Pancreas (tissue), 10 donors: ENCODE measurements around the gene MDH1. TPM values are rescaled to one million over a fixed set of nuclear protein-coding genes. Genes with fewer than 3 reads are reported as not detected.

ENCODE experiments used
- ATAC-seq, 4 donors: fragments of 200-7000 bp; cut with Tn5 transposase; one replicate each; pipeline versions ENCODE4 v1.8.0 to v1.9.1; 2020; ENCODE audit warnings: mild to moderate bottlenecking in 4 of 4, moderate library complexity in 4 of 4
- DNase-seq, 6 donors: peaks; one replicate each; pipeline ENCODE4 v3.0.0-alpha.2; 2020
- FAIRE-seq: peaks from 2 replicates; lab custom pipeline; 2012; peaks lifted over from hg19 to GRCh38; lab: Jason Lieb, UNC
- H3K27ac ChIP-seq, 4 donors: fragments of 200-600 bp; sonication (generic); 1 replicate in 3 of 4; 2 replicates in 1 of 4; pipeline versions ENCODE4 v1.5.0 to v1.8.0; 2020
- H3K27me3 ChIP-seq, 4 donors: fragments of 200-600 bp; one replicate each; pipeline ENCODE4 v1.8.0; 2021
- H3K36me3 ChIP-seq, 3 donors: fragments of 200-600 bp; sonication (generic) in 1 of 3; one replicate each; pipeline versions ENCODE4 v1.5.0 to v1.8.0; 2020 to 2021
- H3K4me1 ChIP-seq, 3 donors: fragments of 200-600 bp; one replicate each; pipeline ENCODE4 v1.8.0; 2021
- H3K4me3 ChIP-seq, 4 donors: fragments of 200-600 bp; sonication (generic) in 2 of 4; one replicate each; pipeline versions ENCODE4 v1.5.0 to v1.8.0; 2020 to 2021
- H3K9me3 ChIP-seq, 4 donors: fragments of 200-600 bp; one replicate each; pipeline ENCODE4 v1.8.0; 2021
- WGBS, 2 donors: extraction: QIAGEN DNeasy Blood & Tissue Kit; methylation state at CpG; one replicate each; pipeline ENCODE4 v1.1.7; 2013; 5-methylcytosine and 5-hydroxymethylcytosine counted together
- intact Hi-C, 3 donors: fragments of 100-400 bp; cut with DNase I; formaldehyde crosslinking; loops; one replicate each; pipeline versions ENCODE4 v1.11.1 to v1.14.2; 2022
- polyA plus RNA-seq, 2 donors: library from polyadenylated mRNA; stranded (reverse); fragments of 200-250 nt; gene quantifications; one replicate each; pipeline ENCODE4 v1.2.3, GENCODE V29; 2013
- total RNA-seq, 6 donors: library from RNA; stranded (reverse); fragmentation: NEBNext Ultra II Directional in 4 of 6; extraction: Animal tissue kit (Norgen Biotek cat#: 25700) in 4 of 6; gene quantifications; one replicate each; pipeline versions ENCODE4 v1.2.1 to v1.2.4, GENCODE V29; 2021 to 2023
- TF ChIP-seq, protein P1 (sequence below), 4 donors: fragments of 200-600 bp; sonication (generic) in 3 of 4; IDR thresholded peaks; one replicate each; pipeline versions ENCODE4 v1.5.0 to v1.8.0; 2021; ENCODE audit warnings: antibody characterized with exemption in 4 of 4
- donor health status: healthy with polysubstance abuse.
- donor health status: DM: no; HTN: no; CAD: no; lungs with moderate emphysema.
- donor health status: DM: no; HTN: no; CAD: no.
- donor health status: control.
- donor health status: control.
- donor health status: Bipolar disorder and iron deficiency.
- donor health status: DM: yes; HTN: yes; CAD: no.
- donor health status: DM: no; HTN: no; CAD: no.
- donor health status: DM: no; HTN: no; CAD: no.
- donor health status: DM: yes; HTN: yes; CAD: no.

The MDH1 gene
- total and polyA plus RNA-seq, 8 donors: 35.4 to 104 (median 56.2) TPM

DNA sequence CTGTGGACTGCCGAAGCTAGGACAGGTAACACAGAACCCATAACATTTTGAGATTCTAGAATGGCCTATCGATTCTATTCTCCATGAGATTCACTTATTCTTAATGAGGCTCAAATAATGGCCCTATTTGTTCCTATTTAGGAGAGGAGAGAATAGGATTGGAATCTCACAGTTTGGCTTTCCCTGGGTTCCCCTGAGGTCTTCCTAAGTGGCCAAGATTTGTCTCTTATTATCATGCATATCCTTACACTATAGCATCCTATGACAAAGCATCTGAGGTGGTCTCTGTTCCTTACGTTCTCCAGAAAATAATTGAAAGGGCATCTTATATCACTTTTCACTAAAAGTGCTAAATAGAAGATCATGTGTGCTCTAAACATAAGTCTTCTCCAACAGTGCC lies 10.0 kb upstream of the MDH1 start:
- peaks cover 7 to 15% (median 11%) of the 10 kb centered on the region in 3 donors for H3K4me1 ChIP-seq
- H3K27ac ChIP-seq: no peak overlapping the region
- H3K27me3 ChIP-seq: no peaks in the 10 kb centered on the region
- WGBS, 2 donors: 94 to 98% methylated on average over 3 of the region's 3 CpGs
- H3K4me3 ChIP-seq: no peak overlapping the region
- DNase-seq: no peak
- TF ChIP-seq, protein P1, sequence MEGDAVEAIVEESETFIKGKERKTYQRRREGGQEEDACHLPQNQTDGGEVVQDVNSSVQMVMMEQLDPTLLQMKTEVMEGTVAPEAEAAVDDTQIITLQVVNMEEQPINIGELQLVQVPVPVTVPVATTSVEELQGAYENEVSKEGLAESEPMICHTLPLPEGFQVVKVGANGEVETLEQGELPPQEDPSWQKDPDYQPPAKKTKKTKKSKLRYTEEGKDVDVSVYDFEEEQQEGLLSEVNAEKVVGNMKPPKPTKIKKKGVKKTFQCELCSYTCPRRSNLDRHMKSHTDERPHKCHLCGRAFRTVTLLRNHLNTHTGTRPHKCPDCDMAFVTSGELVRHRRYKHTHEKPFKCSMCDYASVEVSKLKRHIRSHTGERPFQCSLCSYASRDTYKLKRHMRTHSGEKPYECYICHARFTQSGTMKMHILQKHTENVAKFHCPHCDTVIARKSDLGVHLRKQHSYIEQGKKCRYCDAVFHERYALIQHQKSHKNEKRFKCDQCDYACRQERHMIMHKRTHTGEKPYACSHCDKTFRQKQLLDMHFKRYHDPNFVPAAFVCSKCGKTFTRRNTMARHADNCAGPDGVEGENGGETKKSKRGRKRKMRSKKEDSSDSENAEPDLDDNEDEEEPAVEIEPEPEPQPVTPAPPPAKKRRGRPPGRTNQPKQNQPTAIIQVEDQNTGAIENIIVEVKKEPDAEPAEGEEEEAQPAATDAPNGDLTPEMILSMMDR (IDR thresholded peaks at IDR 0.05): no peak
- H3K36me3 ChIP-seq: no peaks in the 10 kb centered on the region
- no peak for ATAC-seq
- H3K9me3 ChIP-seq: no peaks in the 10 kb centered on the region
- FAIRE-seq: no peak
- intact Hi-C loops: no loop called here

- H3K36me3 ChIP-seq: no peaks in the 10 kb centered on the region
- ATAC-seq: peak in 1 of 4 donors; percentile 45
- no peak for FAIRE-seq
- H3K4me1 ChIP-seq: peaks cover 7 to 15% (median 11%) of the 10 kb centered on the region in 3 donors
- 49 to 51% methylated on average over 4 of the region's 4 CpGs for WGBS, 2 donors
- H3K27ac ChIP-seq: peak overlapping the region; percentile 24 to 81 (median 47)
- TF ChIP-seq, protein P1 (IDR thresholded peaks at IDR 0.05): no peak
- no peak for DNase-seq
- H3K4me3 ChIP-seq: peak overlapping the region in 1 of 4 donors; percentile 3
- intact Hi-C loops: no loop called here
- no peaks in the 10 kb centered on the region for H3K27me3 ChIP-seq
- H3K9me3 ChIP-seq: no peaks in the 10 kb centered on the region
Measured at GRCh38 chr2:63580651-63581297, 8.0 kb upstream of the MDH1 start.

- Histone ChIP-seq H3K4me3 (peak overlapping the region in 1 of 4 donors; percentile 3), H3K36me3 (no peaks in the 10 kb centered on the region), H3K4me1 (peaks cover 7 to 15% (median 11%) of the 10 kb centered on the region in 3 donors), H3K9me3 (no peaks in the 10 kb centered on the region), H3K27ac (peak overlapping the region; percentile 24 to 81 (median 55)), H3K27me3 (no peaks in the 10 kb centered on the region)
- ATAC-seq (peak; percentile 98 to 99 (median 99)), DNase-seq (peak in 4 of 6 donors; percentile 59 to 76 (median 70)), FAIRE-seq (no peak)
- TF ChIP-seq, protein P1 (IDR thresholded peaks at IDR 0.05): no peak
- WGBS, 2 donors: 33 to 40% methylated on average over 5 of the region's 5 CpGs
- intact Hi-C loops: no loop called here
Measured at GRCh38 chr2:63581298-63581961, 7.3 kb upstream of the MDH1 start.

DNA sequence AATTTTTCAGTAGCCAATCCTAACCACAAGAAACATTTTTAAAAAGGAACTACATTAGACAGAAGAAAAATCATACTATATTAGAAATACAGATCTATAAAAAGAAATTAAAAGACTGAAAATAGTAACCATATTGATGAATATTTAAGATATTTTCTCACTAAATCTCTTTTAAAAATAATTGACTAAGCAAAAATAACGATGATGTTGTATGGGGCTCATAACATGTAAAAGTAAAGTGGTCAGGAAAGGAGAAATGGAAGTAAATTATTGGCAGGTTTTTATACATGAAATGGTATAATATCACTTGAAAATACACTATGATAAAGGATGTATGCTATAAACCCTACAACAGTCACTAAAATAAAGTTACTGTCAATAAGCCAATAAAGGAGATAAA lies 5.9 kb upstream of the MDH1 start:
- no peaks in the 10 kb centered on the region for H3K9me3 ChIP-seq

More for the DNA sequence above, 5.9 kb upstream of the MDH1 start:
- FAIRE-seq (no peak), DNase-seq (no peak), ATAC-seq (no peak)
- H3K27me3 ChIP-seq: no peaks in the 10 kb centered on the region
- H3K27ac ChIP-seq: no peak overlapping the region
- TF ChIP-seq, protein P1 (IDR thresholded peaks at IDR 0.05): no peak
- 98 to 100% methylated on average over 1 of the region's 1 CpG for WGBS, 2 donors
- H3K36me3 ChIP-seq: no peaks in the 10 kb centered on the region
- peaks cover 7 to 22% (median 16%) of the 10 kb centered on the region in 3 donors for H3K4me1 ChIP-seq
- intact Hi-C loops: no loop called here
- no peak overlapping the region for H3K4me3 ChIP-seq
